ENCODE data around the gene SMIM28.
"Not testable (repeated sequence)": the region's sequence is repeated elsewhere in the genome, so short reads cannot be mapped to it uniquely, and the experiment has no call there.

The SMIM28 gene

GRCh38 chr6:138346302-138347195 lies 31.2 kb upstream of the SMIM28 start:
- Histone ChIP-seq H3K36me3 (ENCODE audit: control insufficient read depth, insufficient read depth, low read length) (no peaks in the 10 kb centered on the region), H3K4me3 (ENCODE audit: low read length) (no peak overlapping the region), H3K9ac (ENCODE audit: low read length) (no peak overlapping the region), H3K27me3 (ENCODE audit: control insufficient read depth, insufficient read depth, low read length) (no peaks in the 10 kb centered on the region), H3K27ac (ENCODE audit: low read depth, low read length) (no peak overlapping the region), H3K4me1 (ENCODE audit: control insufficient read depth, insufficient read depth, low read length) (no peaks in the 10 kb centered on the region)

- H3K9ac ChIP-seq (ENCODE audit: low read length) = no peak overlapping the region
- H3K27me3 ChIP-seq (ENCODE audit: control insufficient read depth, insufficient read depth, low read length) = no peaks in the 10 kb centered on the region
- H3K4me1 ChIP-seq (ENCODE audit: control insufficient read depth, insufficient read depth, low read length) = no peaks in the 10 kb centered on the region
- no peaks in the 10 kb centered on the region for H3K36me3 ChIP-seq (ENCODE audit: control insufficient read depth, insufficient read depth, low read length)
- H3K4me3 ChIP-seq (ENCODE audit: low read length) = no peak overlapping the region
- no peak overlapping the region for H3K27ac ChIP-seq (ENCODE audit: low read depth, low read length)
Observed at GRCh38 chr6:138347864-138348263, 29.8 kb upstream of the SMIM28 start.

GRCh38 chr6:138349891-138350290 lies 27.8 kb upstream of the SMIM28 start:
- Histone ChIP-seq H3K4me1 (ENCODE audit: control insufficient read depth, insufficient read depth, low read length) (no peaks in the 10 kb centered on the region), H3K27ac (ENCODE audit: low read depth, low read length) (no peak overlapping the region), H3K9ac (ENCODE audit: low read length) (no peak overlapping the region), H3K27me3 (ENCODE audit: control insufficient read depth, insufficient read depth, low read length) (no peaks in the 10 kb centered on the region), H3K4me3 (ENCODE audit: low read length) (no peak overlapping the region), H3K36me3 (ENCODE audit: control insufficient read depth, insufficient read depth, low read length) (no peaks in the 10 kb centered on the region)

- Histone ChIP-seq H3K27ac (ENCODE audit: low read depth, low read length) (no peak overlapping the region), H3K4me1 (ENCODE audit: control insufficient read depth, insufficient read depth, low read length) (no peaks in the 10 kb centered on the region), H3K27me3 (ENCODE audit: control insufficient read depth, insufficient read depth, low read length) (no peaks in the 10 kb centered on the region), H3K36me3 (ENCODE audit: control insufficient read depth, insufficient read depth, low read length) (no peaks in the 10 kb centered on the region), H3K9ac (ENCODE audit: low read length) (no peak overlapping the region), H3K4me3 (ENCODE audit: low read length) (no peak overlapping the region)
Observed at GRCh38 chr6:138357928-138358327, 19.8 kb upstream of the SMIM28 start.

- not testable (repeated sequence) for H3K9ac ChIP-seq (ENCODE audit: low read length); H3K4me3 ChIP-seq (ENCODE audit: low read length); H3K4me1 ChIP-seq (ENCODE audit: control insufficient read depth, insufficient read depth, low read length)
Observed at GRCh38 chr6:138368684-138369083, 9.0 kb upstream of the SMIM28 start.

GRCh38 chr6:138370631-138371451 lies 6.9 kb upstream of the SMIM28 start:
- Histone ChIP-seq H3K27me3 (ENCODE audit: control insufficient read depth, insufficient read depth, low read length) (no peaks in the 10 kb centered on the region), H3K9ac (ENCODE audit: low read length) (no peak overlapping the region), H3K4me1 (ENCODE audit: control insufficient read depth, insufficient read depth, low read length) (no peaks in the 10 kb centered on the region), H3K4me3 (ENCODE audit: low read length) (no peak overlapping the region), H3K36me3 (ENCODE audit: control insufficient read depth, insufficient read depth, low read length) (no peaks in the 10 kb centered on the region), H3K27ac (ENCODE audit: low read depth, low read length) (no peak overlapping the region)

More at GRCh38 chr6:138368684-138369083, 9.0 kb upstream of the SMIM28 start:
- not testable (repeated sequence) for H3K36me3 ChIP-seq (ENCODE audit: control insufficient read depth, insufficient read depth, low read length); H3K27ac ChIP-seq (ENCODE audit: low read depth, low read length); H3K27me3 ChIP-seq (ENCODE audit: control insufficient read depth, insufficient read depth, low read length)

GRCh38 chr6:138371452-138371711 lies 6.3 kb upstream of the SMIM28 start:
- no peak overlapping the region for H3K27ac ChIP-seq (ENCODE audit: low read depth, low read length)
- no peak overlapping the region for H3K4me3 ChIP-seq (ENCODE audit: low read length)

GRCh38 chr6:138371720-138372119 lies 6.0 kb upstream of the SMIM28 start:
- Histone ChIP-seq H3K4me3 (ENCODE audit: low read length) (no peak overlapping the region), H3K27me3 (ENCODE audit: control insufficient read depth, insufficient read depth, low read length) (no peaks in the 10 kb centered on the region), H3K9ac (ENCODE audit: low read length) (no peak overlapping the region)

More at GRCh38 chr6:138371452-138371711, 6.3 kb upstream of the SMIM28 start:
- no peaks in the 10 kb centered on the region for H3K4me1 ChIP-seq (ENCODE audit: control insufficient read depth, insufficient read depth, low read length)
- no peaks in the 10 kb centered on the region for H3K27me3 ChIP-seq (ENCODE audit: control insufficient read depth, insufficient read depth, low read length)
- no peaks in the 10 kb centered on the region for H3K36me3 ChIP-seq (ENCODE audit: control insufficient read depth, insufficient read depth, low read length)
- H3K9ac ChIP-seq (ENCODE audit: low read length) = no peak overlapping the region

GRCh38 chr6:138372711-138373463 lies 4.8 kb upstream of the SMIM28 start:
- Histone ChIP-seq H3K4me1 (ENCODE audit: control insufficient read depth, insufficient read depth, low read length) (no peaks in the 10 kb centered on the region), H3K9ac (ENCODE audit: low read length) (no peak overlapping the region), H3K4me3 (ENCODE audit: low read length) (no peak overlapping the region), H3K36me3 (ENCODE audit: control insufficient read depth, insufficient read depth, low read length) (no peaks in the 10 kb centered on the region), H3K27me3 (ENCODE audit: control insufficient read depth, insufficient read depth, low read length) (no peaks in the 10 kb centered on the region), H3K27ac (ENCODE audit: low read depth, low read length) (no peak overlapping the region)

More at GRCh38 chr6:138371720-138372119, 6.0 kb upstream of the SMIM28 start:
- no peaks in the 10 kb centered on the region for H3K36me3 ChIP-seq (ENCODE audit: control insufficient read depth, insufficient read depth, low read length)
- H3K27ac ChIP-seq (ENCODE audit: low read depth, low read length) = no peak overlapping the region
- H3K4me1 ChIP-seq (ENCODE audit: control insufficient read depth, insufficient read depth, low read length) = no peaks in the 10 kb centered on the region

- Histone ChIP-seq H3K9ac (ENCODE audit: low read length) (no peak overlapping the region), H3K27ac (ENCODE audit: low read depth, low read length) (no peak overlapping the region), H3K4me1 (ENCODE audit: control insufficient read depth, insufficient read depth, low read length) (no peaks in the 10 kb centered on the region), H3K36me3 (ENCODE audit: control insufficient read depth, insufficient read depth, low read length) (no peaks in the 10 kb centered on the region), H3K27me3 (ENCODE audit: control insufficient read depth, insufficient read depth, low read length) (no peaks in the 10 kb centered on the region), H3K4me3 (ENCODE audit: low read length) (no peak overlapping the region)
Observed at GRCh38 chr6:138374230-138374629, 3.5 kb upstream of the SMIM28 start.

GRCh38 chr6:138374815-138375214 lies 2.9 kb upstream of the SMIM28 start:
- Histone ChIP-seq H3K9ac (ENCODE audit: low read length) (no peak overlapping the region), H3K27me3 (ENCODE audit: control insufficient read depth, insufficient read depth, low read length) (no peaks in the 10 kb centered on the region)

GRCh38 chr6:138377042-138377441 lies 663 bp upstream of the SMIM28 start:
- H3K4me1 ChIP-seq (ENCODE audit: control insufficient read depth, insufficient read depth, low read length) = no peaks in the 10 kb centered on the region
- H3K36me3 ChIP-seq (ENCODE audit: control insufficient read depth, insufficient read depth, low read length) = no peaks in the 10 kb centered on the region
- H3K27ac ChIP-seq (ENCODE audit: low read depth, low read length) = no peak overlapping the region
- no peaks in the 10 kb centered on the region for H3K27me3 ChIP-seq (ENCODE audit: control insufficient read depth, insufficient read depth, low read length)
- no peak overlapping the region for H3K4me3 ChIP-seq (ENCODE audit: low read length)
- H3K9ac ChIP-seq (ENCODE audit: low read length) = no peak overlapping the region

More at GRCh38 chr6:138374815-138375214, 2.9 kb upstream of the SMIM28 start:
- H3K4me1 ChIP-seq (ENCODE audit: control insufficient read depth, insufficient read depth, low read length) = no peaks in the 10 kb centered on the region
- H3K27ac ChIP-seq (ENCODE audit: low read depth, low read length) = no peak overlapping the region
- H3K4me3 ChIP-seq (ENCODE audit: low read length) = no peak overlapping the region
- H3K36me3 ChIP-seq (ENCODE audit: control insufficient read depth, insufficient read depth, low read length) = no peaks in the 10 kb centered on the region
